HT-29 (cell line): Measurements from ENCODE around the gene LY6G5C. TPM values are rescaled to one million over a fixed set of nuclear protein-coding genes. Genes with fewer than 3 reads are reported as not detected.
"Not testable (repeated sequence)": the region's sequence is repeated elsewhere in the genome, so short reads cannot be mapped to it uniquely, and the experiment has no call there.

Experiments
- DNase-seq: peaks from one replicate; pipeline ENCODE4 v3.0.0-alpha.2; 2015; ENCODE audit warnings: low spot score
- total RNA-seq: library from RNA; depleted of rRNA; stranded (reverse); fragments of >200 nt; shearing (Covaris generic); gene quantifications from 2 replicates; pipeline ENCODE4 v1.2.3, GENCODE V29; 2014

LY6G5C gene
- total RNA-seq, 1 experiment from 2014 or later: 0.76 TPM

DNA sequence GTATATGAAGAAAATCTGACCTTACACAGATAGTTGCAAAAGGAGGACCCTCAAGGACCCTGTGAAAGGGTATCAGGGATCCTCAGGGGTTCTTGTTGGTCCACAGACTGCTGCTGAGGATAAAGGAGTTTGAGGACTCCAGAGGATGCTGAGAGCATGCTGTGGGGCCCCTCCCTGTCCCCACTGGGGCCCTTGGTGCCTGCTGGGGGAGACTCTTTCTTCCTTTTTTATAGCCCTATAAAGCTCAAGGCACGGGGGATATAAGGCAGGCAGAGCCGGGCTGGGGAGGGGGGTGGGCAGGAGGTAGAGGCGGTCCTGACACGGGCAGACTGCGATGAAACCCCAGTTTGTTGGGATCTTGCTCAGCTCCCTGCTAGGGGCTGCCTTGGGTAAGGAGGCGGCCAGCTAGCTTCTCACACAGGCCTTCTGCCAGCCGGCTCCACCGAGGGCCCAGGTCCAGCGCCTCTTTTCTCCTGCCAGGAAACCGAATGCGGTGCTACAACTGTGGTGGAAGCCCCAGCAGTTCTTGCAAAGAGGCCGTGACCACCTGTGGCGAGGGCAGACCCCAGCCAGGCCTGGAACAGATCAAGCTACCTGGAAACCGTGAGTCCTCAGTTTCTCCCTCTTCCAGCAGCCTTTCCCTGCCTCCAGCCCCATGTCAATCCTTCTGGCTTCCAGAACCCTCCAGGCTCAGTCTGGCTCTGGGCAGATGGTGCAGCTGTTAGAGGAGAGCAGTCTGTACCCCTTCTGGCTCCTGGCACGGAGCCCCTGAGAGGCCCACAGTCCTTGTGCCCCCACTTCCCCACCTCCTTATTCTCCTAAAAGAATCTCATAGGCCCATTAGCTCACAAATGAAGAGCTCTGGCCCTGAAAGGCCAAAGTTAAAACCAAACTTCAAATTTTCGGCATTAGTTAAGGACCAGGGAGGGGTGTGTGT lies 34.4 kb upstream of the LY6G5C start, which contains the start of gene LY6G6D:
TSS of gene LY6G6D (plus strand) at position 327 of the 937 bp plus-strand sequence. CDS start at position 335, 8 bp downstream.
- no peak for DNase-seq

DNA sequence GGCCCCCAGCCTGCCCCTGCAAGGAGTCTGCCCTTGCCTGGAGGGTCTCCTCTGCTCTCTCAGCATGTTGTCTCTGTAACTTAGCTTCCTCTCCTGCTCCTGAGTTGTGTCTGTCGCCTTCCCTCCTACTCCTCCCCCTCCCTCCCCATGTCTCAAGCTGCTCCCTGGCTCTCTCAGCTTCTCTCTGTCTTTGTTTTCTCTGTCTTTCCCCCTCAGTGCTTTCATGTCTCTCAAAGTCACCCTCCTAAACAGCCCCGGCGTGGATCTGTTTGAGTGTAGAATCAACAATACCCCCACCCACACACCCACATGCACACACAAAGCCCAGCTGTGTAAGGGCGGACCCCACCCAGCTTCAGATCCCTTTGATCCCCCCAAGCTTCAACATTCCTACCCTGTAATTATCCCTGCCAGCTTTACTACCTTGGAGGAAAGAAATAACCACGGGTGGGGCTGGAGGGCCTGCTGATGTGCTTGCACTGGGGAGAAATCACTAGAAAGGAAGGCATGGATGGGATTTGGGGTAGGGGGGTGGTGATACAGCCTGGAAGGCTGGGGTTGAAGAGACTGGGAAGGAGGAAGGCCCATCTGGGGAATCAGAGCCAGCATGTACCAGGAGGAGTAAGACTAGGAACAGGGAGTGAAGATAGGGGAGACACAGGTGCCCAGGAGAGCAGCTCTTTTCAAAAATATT lies 33.3 kb upstream of the LY6G5C start:
- no peak for DNase-seq

- DNase-seq: no peak
Measured at GRCh38 chr6:31713465-31713864, 32.6 kb upstream of the LY6G5C start.

DNA sequence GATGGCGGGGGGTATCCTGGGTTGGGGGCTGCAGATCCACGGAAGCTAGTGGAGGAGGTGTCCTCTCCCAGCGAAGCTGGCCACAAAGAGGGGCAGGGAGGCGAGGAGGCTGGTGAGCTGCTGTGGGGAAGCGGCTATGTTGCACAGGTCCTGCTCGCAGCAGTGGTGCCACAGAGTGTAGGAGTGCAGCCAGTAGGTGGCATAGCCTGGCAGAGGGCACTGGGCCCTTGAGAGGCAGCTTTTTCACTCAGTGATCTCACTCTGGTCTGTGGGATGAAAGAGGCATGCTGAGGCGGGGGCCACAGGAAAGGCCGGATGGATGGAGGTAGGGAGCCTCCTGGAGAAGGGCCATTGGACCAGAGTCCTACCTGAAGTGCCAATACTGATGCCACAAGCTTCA lies 31.4 kb upstream of the LY6G5C start:
- DNase-seq: peak; percentile 53

DNA sequence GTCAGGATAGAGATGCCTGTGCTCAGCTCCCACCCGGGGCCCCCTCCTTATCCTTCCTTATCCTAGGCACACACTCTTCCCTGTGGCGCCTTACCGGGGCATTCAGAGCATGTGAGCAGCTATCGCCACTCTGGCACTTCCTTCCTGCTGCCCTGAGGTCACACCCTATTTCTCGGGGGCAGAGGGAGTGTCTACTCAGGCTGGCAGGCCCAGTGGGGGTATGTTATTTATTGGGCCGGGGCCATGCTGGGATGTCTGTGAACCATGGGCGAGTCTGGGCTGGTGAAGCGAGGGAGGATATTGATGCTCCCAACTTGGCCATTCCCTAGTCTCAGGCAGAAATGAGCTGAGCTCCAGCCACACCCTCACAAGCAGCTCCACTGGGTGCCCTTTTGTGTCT lies 30.4 kb upstream of the LY6G5C start:
- no peak for DNase-seq

DNA sequence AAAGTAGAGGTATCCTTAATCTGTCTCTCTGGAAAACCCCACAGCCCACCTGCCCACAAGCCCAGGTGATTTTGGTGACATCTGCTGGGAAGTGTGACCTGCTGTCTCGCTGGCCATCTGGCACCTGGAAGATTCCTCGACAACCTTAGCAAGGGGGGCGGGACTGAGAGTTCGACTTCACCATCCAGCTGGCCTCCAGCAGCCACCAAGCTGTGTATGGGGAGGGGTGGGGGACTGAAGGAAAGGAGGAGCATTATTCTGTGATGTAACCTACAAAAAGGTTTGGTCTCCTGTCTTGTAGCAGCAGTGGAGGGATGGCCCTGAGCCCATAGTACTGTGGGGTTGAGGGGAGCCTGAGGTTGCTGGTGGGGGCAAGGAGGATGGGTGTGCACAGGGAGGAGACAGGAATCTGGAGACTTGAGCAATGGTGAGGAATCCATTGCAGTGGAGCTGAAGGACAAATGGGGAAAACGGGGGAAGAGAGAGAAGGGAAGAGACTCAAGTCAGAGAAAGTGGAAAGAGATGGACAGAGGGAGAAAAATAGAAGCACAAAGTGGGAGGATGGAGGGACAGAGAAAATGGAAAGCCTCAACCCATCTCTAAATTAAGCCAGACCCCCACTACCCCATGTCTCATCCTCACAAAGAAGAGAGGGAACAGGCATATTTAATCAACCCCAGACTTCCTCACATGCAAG lies 29.8 kb upstream of the LY6G5C start:
- DNase-seq: no peak

GRCh38 chr6:31709157-31709556 lies 28.3 kb upstream of the LY6G5C start:
- not testable (repeated sequence) for DNase-seq

- DNase-seq: no peak
Measured at GRCh38 chr6:31708224-31708623, 27.4 kb upstream of the LY6G5C start.

- DNase-seq: no peak
Measured at GRCh38 chr6:31707701-31708100, 26.8 kb upstream of the LY6G5C start.

- DNase-seq: no peak
Measured at GRCh38 chr6:31706599-31706998, 25.7 kb upstream of the LY6G5C start, which contains the start of gene LY6G6F. Gene LY6G6F, plus strand, starts transcription at chr6:31706866. Its CDS starts 41 bp downstream, at chr6:31706907.

GRCh38 chr6:31705931-31706330 lies 25.1 kb upstream of the LY6G5C start:
- DNase-seq: no peak

GRCh38 chr6:31702819-31703716 lies 22.2 kb upstream of the LY6G5C start, which contains the start of gene ABHD16A:
Gene ABHD16A, minus strand, starts transcription at chr6:31703324. Its CDS starts 43 bp downstream, at chr6:31703281.
- DNase-seq: peak; percentile 98

DNA sequence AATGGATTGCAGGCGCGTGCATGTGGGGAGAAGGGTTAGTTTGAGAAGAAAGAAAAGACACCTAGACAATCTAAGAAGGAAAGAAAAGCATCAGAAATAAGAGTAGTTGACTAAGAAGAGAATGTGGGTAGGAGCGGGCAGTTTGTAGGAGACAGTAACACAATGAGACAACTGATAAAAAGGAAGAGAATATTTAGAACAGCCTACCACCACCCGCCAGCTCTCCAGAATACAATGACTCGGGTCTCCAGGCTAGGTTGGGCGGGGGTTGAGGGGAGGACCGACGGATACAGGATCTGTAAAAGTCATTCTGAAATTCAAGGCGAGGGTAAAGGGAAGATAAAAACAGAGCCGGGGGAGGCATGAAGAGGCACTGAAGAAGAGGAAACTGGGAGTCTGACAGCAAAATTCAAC lies 21.5 kb upstream of the LY6G5C start:
- no peak for DNase-seq

DNA sequence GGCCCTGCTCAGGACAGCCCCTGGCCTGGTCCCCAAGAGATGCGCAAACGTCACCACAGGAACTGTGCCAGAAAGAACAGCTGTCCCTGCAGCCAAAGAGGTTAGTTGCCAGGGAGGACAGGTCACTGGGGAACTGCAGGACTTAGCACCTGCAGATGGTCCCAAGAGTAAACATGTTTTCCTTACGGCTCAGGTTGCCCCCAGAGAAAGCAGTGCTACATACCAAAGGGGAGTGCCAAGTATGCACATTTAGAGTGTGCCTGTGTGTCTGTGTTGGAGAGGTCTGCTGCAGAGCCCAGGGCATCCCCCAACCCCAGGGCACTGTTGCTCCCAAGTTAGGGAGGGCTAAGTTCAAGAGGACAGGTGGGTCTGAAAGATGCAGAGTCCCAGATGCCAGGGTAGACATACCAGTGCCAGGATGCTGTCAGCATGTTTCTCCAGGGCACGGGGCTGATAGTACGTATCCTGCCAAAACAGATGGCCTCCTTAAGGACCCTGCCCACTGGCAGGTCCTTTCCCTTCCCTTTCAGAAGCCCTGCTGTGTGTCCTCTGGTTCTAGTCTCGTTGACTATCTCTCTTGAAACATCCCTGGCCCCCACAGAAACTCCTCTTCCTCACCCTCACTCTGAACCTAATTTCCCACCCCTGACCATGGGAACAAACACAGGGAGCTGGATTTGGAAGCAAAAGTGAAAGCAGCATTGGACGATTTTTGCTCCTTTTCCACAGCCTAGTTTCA lies 21.0 kb upstream of the LY6G5C start:
- DNase-seq: no peak

GRCh38 chr6:31700740-31701401 lies 20.0 kb upstream of the LY6G5C start:
- DNase-seq: no peak

- no peak for DNase-seq
Measured at GRCh38 chr6:31697555-31697954, 16.7 kb upstream of the LY6G5C start.

- no peak for DNase-seq
Measured at GRCh38 chr6:31693535-31693934, 12.7 kb upstream of the LY6G5C start.

DNA sequence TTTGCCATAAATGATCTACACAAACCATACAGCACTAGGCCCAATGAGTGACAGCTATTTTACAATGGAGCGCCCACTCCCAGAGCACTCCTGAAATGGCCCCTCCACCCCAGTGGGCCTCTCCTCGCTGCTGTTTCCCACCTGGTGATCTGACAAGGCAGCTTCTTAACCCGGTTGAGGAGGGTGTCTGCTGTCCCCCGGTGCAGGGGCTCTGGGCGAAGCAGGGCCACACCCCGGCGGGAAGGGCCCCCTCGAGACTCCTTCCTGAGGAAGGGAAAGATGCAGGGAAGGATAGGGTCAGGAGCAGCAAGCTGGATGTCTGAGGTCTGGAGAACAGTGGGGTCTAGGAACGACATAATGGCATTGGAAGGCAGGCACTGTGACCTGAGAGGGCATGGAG lies 12.0 kb upstream of the LY6G5C start:
- DNase-seq: no peak

DNA sequence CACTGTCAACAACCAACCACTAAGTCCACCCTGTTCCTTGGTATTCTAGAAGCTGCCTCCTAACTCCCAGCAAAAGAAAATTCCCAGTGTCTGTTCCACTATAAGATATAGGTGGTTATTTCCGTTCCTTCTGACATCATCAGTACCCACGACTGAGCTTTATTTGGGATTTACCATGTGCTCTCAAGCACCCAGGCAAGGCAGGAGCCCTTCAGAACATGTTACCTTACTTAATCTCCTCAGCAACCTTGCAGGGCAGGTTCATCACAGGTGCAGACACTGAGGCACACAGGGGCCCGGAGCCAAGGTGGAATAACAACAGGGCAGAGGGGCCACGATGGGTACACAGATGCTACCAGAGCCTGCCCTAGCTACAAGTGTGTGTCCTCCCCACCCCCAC lies 11.5 kb upstream of the LY6G5C start:
- DNase-seq: no peak
